Stomach (tissue), 4 donors: ENCODE measurements around the gene TTLL11.
"Not testable (repeated sequence)": the region's sequence is repeated elsewhere in the genome, so short reads cannot be mapped to it uniquely, and the experiment has no call there.

Experiments used
- CTCF ChIP-seq, 7 experiments: fragments of 450-650 bp in 4 of 7; fragments of 200-600 bp in 3 of 7; sonication (generic) in 3 of 7; IDR thresholded peaks; one replicate each; pipeline ENCODE4 v1.5.1; 2016 to 2019; ENCODE audit warnings: antibody characterized with exemption in 7 of 7, control low read depth in 2 of 7, mild to moderate bottlenecking in 1 of 7
- EP300 ChIP-seq: sonication (generic); formaldehyde crosslinking; IDR thresholded peaks from one replicate; pipeline ENCODE4 v1.6.1; 2017; ENCODE audit warnings: antibody characterized with exemption

- not testable (repeated sequence) for TF ChIP-seq CTCF (IDR thresholded peaks at IDR 0.05); EP300
These were observed 198.7 kb downstream of the TTLL11 start for GRCh38 chr9:121894380-121894779.
